GM18951 (cell line): ENCODE data around the gene PLA2G4B.
"Not testable (repeated sequence)": the region's sequence is repeated elsewhere in the genome, so short reads cannot be mapped to it uniquely, and the experiment has no call there.

ENCODE experiments used
- POLR2A ChIP-seq: IDR thresholded peaks from 4 replicates; pipeline ENCODE4 v1.6.1; 2011; ENCODE audit warnings: mild to moderate bottlenecking; ENCODE audit not compliant: insufficient read length, insufficient read depth; ENCODE audit errors: extremely low read depth
- in situ Hi-C: fragments of 300-500 bp; cut with MboI; formaldehyde crosslinking; loops from one replicate; pipeline ENCODE4 v1.12.0; 2022; ENCODE audit warnings: low sequenced_read_pairs, mixed read lengths, inconsistent platforms; ENCODE audit not compliant: unreplicated experiment

PLA2G4B gene

DNA sequence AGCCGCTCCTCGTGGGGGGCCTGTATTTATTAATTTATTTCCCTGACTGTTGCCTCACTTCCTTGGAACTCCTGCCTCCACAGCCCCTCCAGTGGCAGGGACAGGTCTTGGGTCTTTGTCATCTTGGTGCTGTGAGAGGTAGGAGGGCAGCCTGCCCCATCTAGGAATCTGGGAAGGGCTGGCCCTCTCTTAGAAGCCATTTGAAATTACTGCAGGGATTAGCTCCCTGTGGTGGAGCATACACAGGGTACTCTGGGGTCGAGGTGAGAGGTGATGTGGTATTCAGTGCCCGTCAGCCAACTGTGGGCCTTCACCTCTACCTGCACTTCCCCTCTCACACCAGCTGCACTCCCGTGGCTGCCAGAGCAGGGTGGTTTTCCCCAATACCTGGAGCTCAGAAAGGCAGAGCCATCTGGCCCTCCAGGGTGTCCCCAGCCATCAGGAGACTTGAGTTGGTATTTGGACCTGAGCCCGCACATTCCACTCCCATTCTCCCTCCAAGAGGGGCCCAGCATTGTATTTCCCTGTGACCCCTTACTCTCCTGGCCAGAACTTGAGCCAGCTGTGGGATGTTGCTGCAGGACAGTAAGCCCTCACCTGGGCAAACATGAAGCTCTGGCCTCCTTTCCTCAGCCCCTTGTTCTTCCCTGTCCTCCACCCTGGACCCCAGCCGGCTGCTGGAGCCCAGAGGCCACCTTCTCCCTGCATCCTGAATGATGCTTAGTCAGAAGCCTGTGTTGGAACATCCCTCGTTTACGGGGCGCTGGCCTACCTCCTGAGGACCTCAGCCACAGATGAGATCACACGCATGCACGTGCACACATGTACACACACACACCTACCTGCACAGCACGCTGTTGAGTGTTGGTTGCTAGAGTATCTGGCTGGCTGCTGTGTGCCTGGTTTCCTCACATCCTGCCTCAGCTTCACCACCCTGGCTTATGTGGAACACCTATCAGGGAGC, 12.8 kb upstream of the PLA2G4B start:
- TF ChIP-seq POLR2A: no peak
- in situ Hi-C loops: no loop called here

- in situ Hi-C loops: no loop called here
- no peak for TF ChIP-seq POLR2A
These were observed 11.3 kb upstream of the PLA2G4B start for GRCh38 chr15:41827290-41827879.

DNA sequence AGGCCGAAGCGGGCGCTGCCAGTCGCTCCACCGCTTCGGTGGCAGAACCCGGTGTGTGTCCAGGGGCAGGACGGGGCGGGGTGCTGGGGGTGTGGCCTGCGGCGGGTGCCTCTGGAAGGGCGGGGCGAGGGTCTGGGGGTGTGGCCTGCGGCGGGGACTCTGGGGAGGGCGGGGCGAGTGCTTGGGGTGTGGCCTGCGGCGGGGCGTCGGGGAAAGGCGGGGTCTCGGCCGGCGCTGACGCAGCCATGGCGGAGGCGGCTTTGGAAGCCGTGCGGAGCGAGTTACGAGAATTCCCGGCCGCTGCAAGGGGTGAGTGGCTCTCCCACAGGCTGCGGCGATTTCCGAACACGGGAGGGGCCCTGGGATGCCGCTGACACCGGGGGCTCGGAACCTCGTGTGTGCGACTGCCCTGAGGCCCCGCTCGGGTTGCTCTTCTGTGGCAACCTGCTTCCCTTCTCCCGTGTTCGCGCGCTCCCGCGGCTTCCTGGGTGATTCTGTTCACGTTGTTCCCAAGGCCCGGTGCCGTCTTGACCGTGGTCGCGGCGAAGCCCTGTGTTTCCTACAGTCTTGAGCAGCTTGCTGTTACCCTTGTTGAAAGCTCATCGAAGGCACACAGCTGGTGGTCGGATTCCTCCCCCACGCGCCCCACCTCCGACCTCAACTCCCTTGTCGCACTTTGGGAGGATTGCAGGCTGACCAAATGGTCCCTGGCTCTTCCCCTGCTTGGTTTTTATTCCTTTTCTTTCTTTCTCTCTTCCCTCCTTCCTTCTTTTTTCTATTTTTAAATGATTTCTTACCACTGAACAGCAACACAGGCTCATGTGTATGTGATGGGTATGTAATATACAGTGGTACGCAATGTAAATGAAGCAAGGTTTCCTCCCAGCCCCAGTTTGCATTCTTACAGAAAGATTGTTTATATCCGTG, 10.5 kb upstream of the PLA2G4B start, which contains the start of gene JMJD7:
TSS of gene JMJD7 (plus strand) at position 213 of the 927 bp plus-strand sequence. CDS start at position 246, 33 bp downstream.
- TF ChIP-seq POLR2A: peak; percentile 83
- in situ Hi-C loops: no loop called here

DNA sequence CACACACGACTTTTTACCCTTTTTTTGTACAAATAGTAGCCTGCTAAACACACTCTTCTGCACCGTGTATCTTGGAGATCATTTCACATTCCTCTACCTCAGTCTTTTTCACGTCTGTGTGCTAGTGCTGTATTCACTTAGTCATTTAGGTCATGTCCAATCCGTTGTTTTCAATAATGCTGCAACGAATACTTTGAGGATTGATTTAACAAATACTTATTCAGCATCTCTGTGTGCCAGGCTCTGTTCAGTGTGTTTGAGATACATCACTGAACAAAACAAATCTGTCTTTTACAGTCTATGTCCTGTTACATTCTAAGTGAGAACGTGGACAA, 9.9 kb upstream of the PLA2G4B start:
- no peak for TF ChIP-seq POLR2A
- in situ Hi-C loops: no loop called here

DNA sequence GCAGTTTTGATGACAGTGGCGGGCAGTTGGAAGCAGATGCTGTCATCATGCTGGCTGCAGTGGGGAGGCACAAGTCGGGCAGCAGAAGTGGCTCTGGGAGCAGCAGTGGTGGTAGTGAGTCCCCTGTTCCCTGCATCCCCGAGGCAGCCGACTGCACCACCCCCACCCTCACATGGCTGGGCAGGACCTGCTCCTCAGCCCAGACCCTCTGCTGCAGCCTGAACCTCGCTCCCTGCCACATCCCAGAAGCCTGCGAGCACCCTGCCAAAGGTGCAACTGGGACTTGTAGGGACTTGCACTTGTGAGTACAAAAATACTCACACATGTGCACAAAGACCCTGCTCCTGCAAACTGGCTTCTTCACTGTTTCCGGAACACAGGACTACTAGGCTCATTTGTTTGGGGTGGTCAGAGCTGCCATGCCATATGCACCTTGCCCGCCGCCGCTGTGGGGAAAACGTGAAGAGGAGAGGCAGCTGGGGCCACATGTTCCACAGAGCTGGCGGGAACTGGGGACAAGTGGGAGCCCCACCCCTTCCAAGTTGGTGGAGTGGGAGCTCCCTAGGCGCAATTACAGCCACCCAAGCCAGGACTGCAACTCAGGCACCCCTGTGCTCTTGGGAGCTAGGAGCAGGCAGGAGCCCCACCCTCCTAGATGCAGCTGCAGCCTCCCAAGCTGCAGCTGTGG, 8.5 kb upstream of the PLA2G4B start:
- TF ChIP-seq POLR2A: no peak
- in situ Hi-C loops: no loop called here

- in situ Hi-C loops: not testable (repeated sequence)
These were observed 7.4 kb upstream of the PLA2G4B start for GRCh38 chr15:41831291-41831690.

DNA sequence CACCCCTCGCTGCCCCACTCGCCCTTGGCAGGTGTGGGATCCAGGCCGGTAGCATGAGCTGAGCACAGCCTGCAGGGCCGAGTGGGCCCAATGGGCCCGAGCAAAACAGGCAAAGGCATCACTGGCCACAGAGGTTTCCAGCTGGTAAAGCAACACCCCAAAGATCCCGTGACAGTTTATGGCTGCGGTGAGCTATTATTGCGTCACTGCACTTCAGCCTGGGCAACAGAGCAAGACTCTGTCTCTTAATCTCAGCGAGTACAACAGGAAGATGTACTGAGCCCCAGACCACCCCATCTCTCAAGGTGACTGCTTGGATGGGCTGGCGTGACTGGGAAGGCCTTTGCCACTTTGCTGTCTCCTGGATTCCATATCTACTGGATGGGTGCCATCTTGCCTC, 6.4 kb upstream of the PLA2G4B start:
- TF ChIP-seq POLR2A: no peak
- in situ Hi-C loops: no loop called here

DNA sequence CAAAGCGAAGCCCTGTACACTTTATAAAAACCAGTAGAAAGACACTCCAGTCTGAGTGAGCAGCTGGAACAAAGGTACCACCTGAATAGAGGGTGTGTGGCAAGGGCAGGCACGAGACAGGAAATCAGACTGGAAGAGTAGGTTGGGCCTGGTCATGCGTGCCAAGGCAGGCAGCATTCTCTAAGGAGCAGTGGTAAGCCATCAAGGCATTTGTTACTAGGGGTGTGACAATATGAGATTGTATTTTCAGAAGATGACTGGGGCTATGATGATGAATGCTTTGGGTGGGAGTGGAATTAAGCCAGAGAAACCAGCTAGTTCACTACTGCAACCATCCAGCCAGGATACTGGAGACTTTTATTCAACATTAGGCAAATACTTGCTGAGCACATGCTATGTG, 5.8 kb upstream of the PLA2G4B start:
- TF ChIP-seq POLR2A: no peak
- in situ Hi-C loops: no loop called here

- in situ Hi-C loops: no loop called here
- TF ChIP-seq POLR2A: no peak
These were observed 4.6 kb upstream of the PLA2G4B start for GRCh38 chr15:41834096-41834495.

- in situ Hi-C loops: no loop called here
- TF ChIP-seq POLR2A: no peak
These were observed 2.6 kb upstream of the PLA2G4B start for GRCh38 chr15:41836073-41836472.

GRCh38 chr15:41836713-41837454, 1.8 kb upstream of the PLA2G4B start:
- in situ Hi-C loops: no loop called here
- no peak for TF ChIP-seq POLR2A
